CD4-positive, alpha-beta T cell treated with Interleukin-6 for 4 hours (primary cell): ENCODE measurements around the gene GET4.
"Not testable (repeated sequence)": the region's sequence is repeated elsewhere in the genome, so short reads cannot be mapped to it uniquely, and the experiment has no call there.

Experiments used
- DNase-seq: peaks from one replicate; pipeline ENCODE4 v3.0.0-alpha.2; 2020; ENCODE audit warnings: mixed read lengths

GET4 gene

GRCh38 chr7:872685-873084 lies 3.7 kb upstream of the GET4 start:
- not testable (repeated sequence) for DNase-seq

GRCh38 chr7:873367-874002 lies 2.9 kb upstream of the GET4 start:
- DNase-seq: peak; percentile 77

GRCh38 chr7:874031-874749 lies 2.2 kb upstream of the GET4 start:
- no peak for DNase-seq

- DNase-seq: no peak
These were observed 1.3 kb upstream of the GET4 start for GRCh38 chr7:875051-875450.

- no peak for DNase-seq
These were observed 778 bp upstream of the GET4 start for GRCh38 chr7:875476-876076.

- DNase-seq: no peak
These were observed 588 bp downstream of the GET4 start for GRCh38 chr7:876972-877311.

- DNase-seq: no peak
These were observed 1.2 kb downstream of the GET4 start for GRCh38 chr7:877312-878232.

GRCh38 chr7:879093-879492 lies 2.7 kb downstream of the GET4 start:
- DNase-seq: no peak

- no peak for DNase-seq
These were observed 3.4 kb downstream of the GET4 start for GRCh38 chr7:879706-880105.

GRCh38 chr7:880450-880849 lies 4.1 kb downstream of the GET4 start:
- no peak for DNase-seq

- DNase-seq: no peak
These were observed 5.3 kb downstream of the GET4 start for GRCh38 chr7:881441-882234.

GRCh38 chr7:882336-883035 lies 6.1 kb downstream of the GET4 start:
- DNase-seq: no peak

GRCh38 chr7:883055-884021 lies 7.0 kb downstream of the GET4 start:
- DNase-seq: no peak

GRCh38 chr7:884191-885003 lies 8.0 kb downstream of the GET4 start:
- no peak for DNase-seq

GRCh38 chr7:885261-885892 lies 9.0 kb downstream of the GET4 start:
- no peak for DNase-seq

GRCh38 chr7:885893-886625 lies 9.7 kb downstream of the GET4 start:
- no peak for DNase-seq

GRCh38 chr7:886626-887487 lies 10.5 kb downstream of the GET4 start:
- no peak for DNase-seq

- DNase-seq: no peak
These were observed 11.1 kb downstream of the GET4 start for GRCh38 chr7:887488-887820.
